BLaER1 treated with 17β-estradiol and CSF1 and Interleukin-3, amounts not matched to agents 10 nM and 100 nM (cell line): ENCODE results near the gene MAP6.

Source experiments
- H3K27ac ChIP-seq, 11 experiments: shearing (Covaris generic); formaldehyde crosslinking; 2 replicates each; pipeline ENCODE4 v1.8.1; 2022
- H3K27me3 ChIP-seq, 11 experiments: shearing (Covaris generic); formaldehyde crosslinking; 2 replicates each; pipeline ENCODE4 v1.8.1; 2022
- H3K36me3 ChIP-seq, 11 experiments: shearing (Covaris generic); formaldehyde crosslinking; 2 replicates each; pipeline ENCODE4 v1.8.1; 2022
- H3K4me1 ChIP-seq, 10 experiments: shearing (Covaris generic); formaldehyde crosslinking; 2 replicates each; pipeline ENCODE4 v1.8.1; 2022
- H3K4me2 ChIP-seq, 11 experiments: shearing (Covaris generic); formaldehyde crosslinking; 2 replicates each; pipeline ENCODE4 v1.8.1; 2022
- H3K4me3 ChIP-seq, 10 experiments: shearing (Covaris generic); formaldehyde crosslinking; 2 replicates each; pipeline ENCODE4 v1.8.1; 2022
- H3K9ac ChIP-seq, 11 experiments: shearing (Covaris generic); formaldehyde crosslinking; 2 replicates each; pipeline ENCODE4 v1.8.1; 2022
- H3K9me3 ChIP-seq, 11 experiments: shearing (Covaris generic); formaldehyde crosslinking; replicated peaks in 1 of 11; 2 replicates each; pipeline ENCODE4 v1.8.1; 2022
- H4K20me1 ChIP-seq, 11 experiments: shearing (Covaris generic); formaldehyde crosslinking; 2 replicates each; pipeline ENCODE4 v1.8.1; 2022
- Cebpa-rat ChIP-seq, 11 experiments: shearing (Covaris generic); IDR thresholded peaks; 2 replicates each; pipeline ENCODE4 v1.8.1; 2022

The MAP6 gene

DNA sequence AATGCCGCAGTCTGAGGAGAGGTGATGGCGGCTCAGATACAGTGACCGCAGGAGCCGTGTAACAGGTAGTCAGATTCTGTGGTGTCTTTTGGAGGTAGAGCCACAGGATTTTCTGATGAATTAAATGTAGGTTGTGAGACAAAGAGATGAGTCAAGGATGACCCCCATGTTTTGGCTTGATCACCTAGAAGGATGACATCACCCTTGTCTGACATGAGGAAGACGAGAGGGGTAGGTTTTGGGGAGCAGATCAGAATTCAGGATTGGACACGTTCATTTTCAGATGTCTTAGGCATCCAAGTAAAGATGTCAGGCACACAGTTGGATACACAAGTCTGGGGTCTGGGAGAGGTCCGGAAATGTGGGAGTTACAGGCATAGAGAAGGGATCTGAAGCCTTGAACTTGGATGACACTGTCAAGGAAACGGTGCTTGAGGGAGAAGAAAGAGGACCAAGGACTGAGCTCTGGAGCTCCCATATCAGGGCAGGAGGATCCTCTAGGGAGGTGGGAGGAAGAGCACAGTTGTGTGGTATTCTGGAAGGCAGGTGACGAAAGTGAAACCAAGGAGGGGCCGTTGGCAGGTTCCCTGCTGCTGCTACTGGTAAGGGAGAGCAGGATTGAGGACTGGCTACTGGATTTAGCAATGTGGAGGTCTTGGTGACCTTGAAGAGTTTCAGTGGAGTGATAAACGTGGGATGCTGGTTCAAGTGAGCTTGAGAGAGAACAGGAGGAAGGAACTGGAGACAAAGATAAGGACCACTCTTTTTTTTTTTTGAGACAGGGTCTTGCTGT, 130.5 kb downstream of the MAP6 start:
- Histone ChIP-seq H3K4me1 (peaks cover 37 to 62% (median 55%) of the 10 kb centered on the region in 10 experiments), H3K4me2 (peak overlapping the region; percentile 35 to 85 (median 60)), H3K9me3 (no peaks in the 10 kb centered on the region), H4K20me1 (no peaks in the 10 kb centered on the region), H3K4me3 (no peak overlapping the region), H3K36me3 (no peaks in the 10 kb centered on the region), H3K27ac (peak overlapping the region in 3 of 11 experiments; percentile 1 to 16 (median 11); a peak in 2 of 22 replicates), H3K27me3 (no peaks in the 10 kb centered on the region), H3K9ac (no peak overlapping the region)
- no peak for TF ChIP-seq Cebpa-rat (IDR thresholded peaks at IDR 0.05)

GRCh38 chr11:75537740-75538139, 131.1 kb downstream of the MAP6 start:
- TF ChIP-seq Cebpa-rat (IDR thresholded peaks at IDR 0.05), result no peak
- Histone ChIP-seq H3K9ac (no peak overlapping the region), H3K9me3 (no peaks in the 10 kb centered on the region), H3K36me3 (no peaks in the 10 kb centered on the region), H4K20me1 (no peaks in the 10 kb centered on the region), H3K27me3 (no peaks in the 10 kb centered on the region), H3K4me2 (peak overlapping the region; percentile 35 to 85 (median 60)), H3K4me1 (peaks cover 37 to 62% (median 55%) of the 10 kb centered on the region in 10 experiments), H3K4me3 (no peak overlapping the region), H3K27ac (peak overlapping the region in 5 of 11 experiments; percentile 11 to 52 (median 33); a peak in 3 of 22 replicates)
